HCT116 (cell line): Measurements from ENCODE around the gene ELFN2. TPM values are rescaled to one million over a fixed set of nuclear protein-coding genes. Genes with fewer than 3 reads are reported as not detected.

Source experiments
- ATAC-seq: fragments of 200-7000 bp; cut with Tn5 transposase; 2 replicates; pipeline ENCODE4 v1.9.1; 2020; ENCODE audit warnings: mild to moderate bottlenecking, moderate library complexity
- BruUV-seq: library from RNA; stranded (reverse); fragments of 400-500 nt; replicated peaks from 2 replicates; lab custom pipeline; 2021; lab: Mats Ljungman, UMichigan
- CTCF ChIA-PET: fragments of 300-600 bp; sonication (Branson Sonifier 250); formaldehyde crosslinking; loops from one replicate; lab custom pipeline; 2021; ENCODE audit warnings: antibody characterized with exemption; lab: Charles Lee
- POLR2A ChIA-PET: fragments of 300-600, 350-600 bp; sonication (Branson Sonifier 250); formaldehyde crosslinking; loops from one replicate; lab custom pipeline; 2021; ENCODE audit warnings: antibody characterized with exemption; lab: Charles Lee
- RAD21 ChIA-PET, 2 experiments: fragments of 300-600 bp; sonication (Branson Sonifier 250); formaldehyde crosslinking; loops; one replicate each; lab custom pipeline; 2023; ENCODE audit warnings: low total read pairs in 2 of 2; ENCODE audit not compliant: uncharacterized antibody in 2 of 2, unreplicated experiment in 2 of 2, low non-redundant PET in 1 of 2; lab: Charles Lee
- DNase-seq: peaks from one replicate; pipeline ENCODE4 v3.0.0-alpha.2; 2010; ENCODE audit warnings: low read depth, low spot score
- H2AFZ ChIP-seq: fragments of 200-600 bp; shearing (Covaris generic), sonication (generic); 2 replicates; pipeline ENCODE4 v1.6.1; 2017; ENCODE audit warnings: low read depth, mixed run types, mixed read lengths, antibody characterized with exemption, low read length; ENCODE audit not compliant: poor library complexity, severe bottlenecking
- H3K27ac ChIP-seq: 2 replicates; pipeline ENCODE4 v1.5.1; 2012; ENCODE audit warnings: low read depth, low read length
- H3K27me3 ChIP-seq: fragments of 200-600 bp; sonication (generic); 2 replicates; pipeline ENCODE4 v1.6.1; 2016; ENCODE audit warnings: mixed run types, low read length, mixed read lengths; ENCODE audit not compliant: insufficient read depth
- H3K36me3 ChIP-seq, 2 experiments: fragments of 200-500 bp in 1 of 2; fragments of 200-600 bp in 1 of 2; sonication (Bioruptor generic) in 1 of 2; sonication (generic) in 1 of 2; 2 replicates each; pipeline versions ENCODE4 v1.5.1 to v1.6.1; 2014 to 2016; ENCODE audit warnings: low read length in 2 of 2, inconsistent platforms in 1 of 2, mixed read lengths in 1 of 2, mixed run types in 1 of 2; ENCODE audit not compliant: insufficient read depth in 2 of 2, control insufficient read depth in 1 of 2
- H3K4me1 ChIP-seq, 2 experiments: fragments of 200-600 bp in 1 of 2; sonication (generic) in 1 of 2; 2 replicates each; pipeline versions ENCODE4 v1.5.1 to v1.6.1; 2012 to 2017; ENCODE audit warnings: low read length in 2 of 2, inconsistent platforms in 1 of 2, mild to moderate bottlenecking in 1 of 2, mixed read lengths in 1 of 2, mixed run types in 1 of 2, moderate library complexity in 1 of 2; ENCODE audit not compliant: insufficient read depth in 2 of 2, control insufficient read depth in 1 of 2
- H3K4me2 ChIP-seq: fragments of 200-600 bp; sonication (generic); 2 replicates; pipeline ENCODE4 v1.6.1; 2017; ENCODE audit warnings: mixed run types, low read length, mixed read lengths
- H3K4me3 ChIP-seq, 2 experiments: fragments of 200-600 bp in 1 of 2; sonication (generic) in 1 of 2; replicated peaks in 1 of 2; 2 replicates each; pipeline ENCODE4 v1.5.1; 2011 to 2016; ENCODE audit warnings: low read length in 2 of 2, control low read depth in 1 of 2, low read depth in 1 of 2, mild to moderate bottlenecking in 1 of 2, mixed read lengths in 1 of 2, mixed run types in 1 of 2
- H3K79me2 ChIP-seq: fragments of 200-600 bp; sonication (generic); 2 replicates; pipeline ENCODE4 v1.6.1; 2017; ENCODE audit warnings: mild to moderate bottlenecking, mixed run types, low read length, moderate library complexity, mixed read lengths; ENCODE audit not compliant: insufficient read depth
- H3K9ac ChIP-seq: fragments of 200-600 bp; sonication (generic); 2 replicates; pipeline ENCODE4 v1.6.1; 2016; ENCODE audit warnings: low read length, mixed read lengths
- H3K9me2 ChIP-seq: fragments of 200-600 bp; sonication (generic), shearing (Covaris generic); 2 replicates; pipeline ENCODE4 v1.6.1; 2017; ENCODE audit warnings: mixed run types, mild to moderate bottlenecking, moderate library complexity; ENCODE audit not compliant: insufficient read depth
- H3K9me3 ChIP-seq, 2 experiments: fragments of 200-500 bp in 1 of 2; fragments of 200-600 bp in 1 of 2; sonication (Bioruptor generic) in 1 of 2; sonication (generic) in 1 of 2; 2 replicates each; pipeline ENCODE4 v1.6.1; 2014 to 2017; ENCODE audit warnings: low read length in 2 of 2, mixed read lengths in 2 of 2, inconsistent platforms in 1 of 2, low read depth in 1 of 2, mild to moderate bottlenecking in 1 of 2, mixed run types in 1 of 2, moderate library complexity in 1 of 2; ENCODE audit not compliant: control insufficient read depth in 1 of 2, insufficient read depth in 1 of 2
- H4K20me1 ChIP-seq: fragments of 200-600 bp; sonication (generic), shearing (Covaris generic); 2 replicates; pipeline ENCODE4 v1.6.1; 2017; ENCODE audit warnings: mixed run types, mild to moderate bottlenecking, moderate library complexity; ENCODE audit not compliant: insufficient read depth
- ATF3 ChIP-seq: IDR thresholded peaks from 2 replicates; pipeline ENCODE4 v1.6.1; 2012
- CEBPB ChIP-seq: IDR thresholded peaks from 2 replicates; pipeline ENCODE4 v1.6.1; 2012; ENCODE audit warnings: low read depth
- EGR1 ChIP-seq: IDR thresholded peaks from 2 replicates; pipeline ENCODE4 v1.6.1; 2012; ENCODE audit warnings: low read depth
- EZH2 ChIP-seq: fragments of 200-600 bp; sonication (generic); IDR thresholded peaks from 2 replicates; pipeline ENCODE4 v1.6.1; 2017; ENCODE audit warnings: antibody characterized with exemption, mixed run types
- EZH2phosphoT487 ChIP-seq: fragments of 200-600 bp; IDR thresholded peaks from 2 replicates; pipeline ENCODE4 v1.6.1; 2018; ENCODE audit warnings: antibody characterized with exemption, borderline replicate concordance
- FOSL1 ChIP-seq: IDR thresholded peaks from 2 replicates; pipeline ENCODE4 v1.6.1; 2012; ENCODE audit warnings: low read depth
- JUND ChIP-seq: IDR thresholded peaks from 2 replicates; pipeline ENCODE4 v1.6.1; 2012
- POLR2A ChIP-seq: IDR thresholded peaks from 2 replicates; pipeline ENCODE4 v1.7.0; 2011; ENCODE audit warnings: borderline replicate concordance; ENCODE audit not compliant: insufficient read depth, insufficient read length; ENCODE audit errors: extremely low read depth
- POLR2AphosphoS5 ChIP-seq: IDR thresholded peaks from 2 replicates; pipeline ENCODE4 v1.6.1; 2011; ENCODE audit warnings: mild to moderate bottlenecking, low read depth, low read length, moderate library complexity
- RAD21 ChIP-seq: IDR thresholded peaks from 2 replicates; pipeline ENCODE4 v1.6.1; 2012; ENCODE audit warnings: low read depth, mild to moderate bottlenecking
- REST ChIP-seq: IDR thresholded peaks from 2 replicates; pipeline ENCODE4 v1.6.1; 2012; ENCODE audit warnings: low read depth
- SIN3A ChIP-seq: IDR thresholded peaks from 2 replicates; pipeline ENCODE4 v1.6.1; 2012; ENCODE audit warnings: low read depth
- YY1 ChIP-seq: IDR thresholded peaks from 2 replicates; pipeline ENCODE4 v1.6.1; 2011; ENCODE audit warnings: low read length, low read depth, moderate library complexity, mild to moderate bottlenecking; ENCODE audit not compliant: insufficient replicate concordance; ENCODE audit errors: extremely low read depth
- ZBTB33 ChIP-seq: IDR thresholded peaks from 2 replicates; pipeline ENCODE4 v1.6.1; 2011; ENCODE audit warnings: mild to moderate bottlenecking, low read length, moderate library complexity; ENCODE audit not compliant: insufficient replicate concordance; ENCODE audit errors: extremely low read depth
- ZFX ChIP-seq: fragments of 450-650 bp; IDR thresholded peaks from 2 replicates; pipeline ENCODE4 v1.6.1; 2017
- ZNF274 ChIP-seq: fragments of 200-500 bp; sonication (Bioruptor generic); IDR thresholded peaks from 2 replicates; pipeline ENCODE4 v1.6.1; 2014; ENCODE audit warnings: mild to moderate bottlenecking, low read depth, low read length, inconsistent platforms
- intact Hi-C: fragments of 100-400 bp; cut with micrococcal nuclease; formaldehyde crosslinking; loops from 2 replicates; pipeline ENCODE4 v1.10.0; 2022
- total RNA-seq: library from RNA; stranded (reverse); gene quantifications from one replicate; pipeline ENCODE4 v1.2.1, GENCODE V29; 2021; ENCODE audit not compliant: unreplicated experiment

ELFN2 gene
- total RNA-seq, 1 experiment from 2014 or later: 45.4 TPM

- H3K27me3 ChIP-seq: no peaks in the 10 kb centered on the region
- TF ChIP-seq FOSL1 (no peak), ZNF274 (no peak), JUND (no peak), POLR2AphosphoS5 (no peak), CEBPB (no peak), ZBTB33 (no peak), EZH2phosphoT487 (no peak), EZH2 (no peak), REST (no peak), POLR2A (no peak), EGR1 (no peak), ATF3 (no peak), YY1 (no peak), SIN3A (no peak), RAD21 (no peak), ZFX (no peak)
- TF ChIP-seq, all 23 proteins: peak for 0
- RAD21 ChIA-PET: no interaction called here
- no peak overlapping the region for H3K9ac ChIP-seq
- intact Hi-C loops: no loop called here
- DNase-seq (no peak), ATAC-seq (no peak)
- H2AFZ ChIP-seq: no peak overlapping the region
- BruUV-seq: no TSS peak
- H3K9me3 ChIP-seq: peaks cover 0 to 14% of the 10 kb centered on the region in 2 experiments; a peak in 1 of 4 replicates
- no peak overlapping the region for H3K4me2 ChIP-seq
- POLR2A ChIA-PET: no interaction called here
- CTCF ChIA-PET: interaction anchor here (2.8 kb wide), 1 partner anchor 12 kb away, joined by 10 read pairs; no protein-coding TSS in a partner anchor
- H3K36me3 ChIP-seq: no peaks in the 10 kb centered on the region
- no peaks in the 10 kb centered on the region for H3K9me2 ChIP-seq
- H3K27ac ChIP-seq: no peak overlapping the region
- H3K4me1 ChIP-seq: peaks cover 18 to 35% of the 10 kb centered on the region in 2 experiments
- no peak overlapping the region for H3K4me3 ChIP-seq
- no peaks in the 10 kb centered on the region for H3K79me2 ChIP-seq
- H4K20me1 ChIP-seq: no peaks in the 10 kb centered on the region
These were observed 13.6 kb upstream of the ELFN2 start for GRCh38 chr22:37440875-37441274.
